Inflammatory macrophage treated with lipopolysaccharide for 1 hour (primary cell): ENCODE results near the gene PTPDC1.

Experiments
- DNase-seq, 2 donors: peaks; one replicate each; pipeline ENCODE4 v3.0.0-alpha.2; 2020 to 2022

PTPDC1 gene

GRCh38 chr9:94142353-94142752 is 58.1 kb downstream of the PTPDC1 start:
- no peak for DNase-seq

GRCh38 chr9:94144394-94144793 is 60.1 kb downstream of the PTPDC1 start:
- no peak for DNase-seq

- no peak for DNase-seq
Measured at GRCh38 chr9:94145640-94146039, 61.4 kb downstream of the PTPDC1 start.

- no peak for DNase-seq
Measured at GRCh38 chr9:94147776-94148175, 63.5 kb downstream of the PTPDC1 start.

GRCh38 chr9:94148419-94148818 is 64.2 kb downstream of the PTPDC1 start:
- DNase-seq, result no peak

- DNase-seq, result no peak
Measured at GRCh38 chr9:94149696-94150095, 65.4 kb downstream of the PTPDC1 start.

- DNase-seq, result no peak
Measured at GRCh38 chr9:94150279-94150828, 66.1 kb downstream of the PTPDC1 start.

- no peak for DNase-seq
Measured at GRCh38 chr9:94150890-94151650, 66.8 kb downstream of the PTPDC1 start.

- no peak for DNase-seq
Measured at GRCh38 chr9:94153905-94154304, 69.6 kb downstream of the PTPDC1 start.

GRCh38 chr9:94156348-94157049 is 72.2 kb downstream of the PTPDC1 start:
- DNase-seq, result no peak

- peak; percentile 47 to 52 for DNase-seq
Measured at GRCh38 chr9:94157050-94157801, 73.0 kb downstream of the PTPDC1 start.
